NK-92 treated with Interleukin-12 subunit alpha and Interleukin-12 subunit beta, amount 100 ng/mL, for 24 hours (cell line): ENCODE data around the gene ZNF236.
"Not testable (repeated sequence)": the region's sequence is repeated elsewhere in the genome, so short reads cannot be mapped to it uniquely, and the experiment has no call there.

Source experiments
- DNase-seq: peaks from one replicate; lab custom pipeline; 2025; lab: John Stamatoyannopoulos, UW

Gene ZNF236

GRCh38 chr18:76908277-76908676, 85.9 kb downstream of the ZNF236 start:
- DNase-seq = no peak

- no peak for DNase-seq
Measured at GRCh38 chr18:76909439-76909838, 87.1 kb downstream of the ZNF236 start.

DNA sequence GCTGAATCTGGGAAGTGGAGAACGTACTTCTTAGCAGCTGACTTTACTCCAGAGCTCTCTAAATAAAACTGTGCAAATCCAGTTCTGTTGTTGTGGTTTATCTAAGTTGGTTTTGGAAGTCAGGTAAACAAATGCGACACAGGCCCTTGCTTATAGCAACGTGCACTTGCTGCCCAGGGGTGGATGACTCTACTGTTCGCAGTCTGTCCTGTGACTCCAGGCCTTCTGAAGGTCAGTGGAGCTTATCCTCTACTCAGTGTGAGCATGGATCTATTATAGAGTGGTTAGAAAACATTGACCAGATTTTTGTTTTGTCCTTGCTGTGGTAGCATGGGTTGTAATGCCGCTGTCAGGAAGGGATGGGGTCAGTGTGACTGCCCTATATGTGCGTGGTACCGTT, 89.1 kb downstream of the ZNF236 start:
- DNase-seq = no peak

GRCh38 chr18:76913583-76913982, 91.2 kb downstream of the ZNF236 start:
- DNase-seq = no peak

GRCh38 chr18:76914314-76914713, 92.0 kb downstream of the ZNF236 start:
- DNase-seq = no peak

DNA sequence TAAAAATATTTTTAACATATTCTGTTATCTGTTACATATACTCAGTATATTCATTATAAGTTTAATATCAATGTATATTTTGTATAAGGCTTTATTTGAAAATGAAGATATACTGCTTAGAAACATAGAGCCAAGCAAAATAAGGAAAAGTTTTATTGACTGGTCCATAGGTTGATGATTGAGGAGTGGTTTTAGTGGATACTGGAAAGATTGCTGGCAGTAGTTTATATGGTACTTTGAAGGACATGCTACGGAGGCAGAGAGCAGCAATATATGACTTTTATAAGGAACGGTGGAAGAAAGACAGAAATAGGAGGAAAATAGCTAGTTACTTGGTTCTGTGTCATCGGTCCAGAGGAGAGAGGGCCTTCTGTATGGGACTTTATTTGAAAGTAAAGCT, 92.4 kb downstream of the ZNF236 start:
- no peak for DNase-seq

DNA sequence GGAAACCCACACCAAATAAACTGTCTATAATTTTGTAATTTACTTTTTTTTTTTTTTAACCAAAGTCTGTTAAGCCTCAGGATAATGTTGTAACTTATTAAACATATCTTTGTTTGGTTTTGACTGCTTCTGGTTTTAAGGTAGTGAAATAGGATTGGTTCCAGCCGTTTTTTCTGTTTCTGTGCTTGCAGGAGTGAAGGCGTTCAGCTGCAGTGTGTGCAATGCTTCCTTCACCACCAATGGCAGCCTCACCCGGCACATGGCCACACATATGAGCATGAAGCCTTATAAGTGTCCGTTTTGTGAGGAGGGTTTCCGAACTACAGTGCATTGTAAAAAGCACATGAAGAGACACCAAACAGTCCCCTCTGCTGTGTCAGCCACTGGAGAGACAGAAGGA, 93.1 kb downstream of the ZNF236 start:
- no peak for DNase-seq

DNA sequence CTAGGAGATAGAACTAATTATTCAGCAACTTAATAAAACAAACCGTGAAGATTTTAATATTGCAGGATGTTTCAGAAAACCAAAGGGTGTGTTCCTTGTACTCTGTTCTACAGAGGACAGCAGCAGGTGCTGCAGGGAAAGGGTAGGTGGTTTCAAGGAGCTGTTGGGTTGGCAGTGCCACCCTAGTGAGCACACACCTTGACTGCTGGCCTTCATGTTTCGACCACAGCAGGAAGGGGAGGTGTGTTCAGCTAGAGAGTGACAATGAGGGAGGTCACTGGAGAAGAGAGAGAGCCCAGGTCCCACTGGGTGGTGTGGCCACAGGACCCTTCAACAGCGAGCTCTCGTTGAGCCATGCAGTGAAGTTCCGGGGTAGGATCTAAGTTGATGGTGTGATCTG, 98.6 kb downstream of the ZNF236 start:
- DNase-seq = no peak

- DNase-seq = no peak
Measured at GRCh38 chr18:76922107-76922506, 99.8 kb downstream of the ZNF236 start.

DNA sequence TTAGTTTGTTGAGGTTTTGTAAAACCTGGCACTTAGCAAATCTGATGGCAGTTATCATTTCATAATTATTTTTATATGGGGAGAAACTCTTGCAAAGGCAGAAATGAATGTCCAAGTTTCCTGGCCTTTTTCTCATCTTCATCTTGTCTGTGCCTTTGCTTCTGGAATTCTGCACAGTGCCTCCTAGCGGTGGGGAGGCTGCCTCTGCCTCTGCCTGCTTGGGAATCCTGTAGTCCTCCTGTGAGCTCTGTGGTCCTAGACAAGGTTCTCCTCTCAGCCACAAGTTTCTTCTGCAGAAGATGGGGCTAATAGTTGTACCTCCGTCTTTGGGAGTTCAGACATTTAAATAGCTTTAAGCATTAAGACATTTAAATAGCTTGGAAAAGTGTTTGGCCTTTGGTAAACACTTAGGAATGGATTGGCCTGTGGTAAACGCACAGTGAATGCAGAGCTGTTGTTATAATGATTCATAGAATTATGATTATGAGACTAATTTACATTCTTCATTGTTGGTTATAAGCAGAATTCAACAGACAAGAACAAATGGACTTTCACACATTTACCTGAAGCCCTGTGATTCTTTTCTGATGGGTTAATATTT, 101.2 kb downstream of the ZNF236 start:
- no peak for DNase-seq

GRCh38 chr18:76925501-76925900, 103.1 kb downstream of the ZNF236 start:
- no peak for DNase-seq

- no peak for DNase-seq
Measured at GRCh38 chr18:76927223-76927725, 104.9 kb downstream of the ZNF236 start.

DNA sequence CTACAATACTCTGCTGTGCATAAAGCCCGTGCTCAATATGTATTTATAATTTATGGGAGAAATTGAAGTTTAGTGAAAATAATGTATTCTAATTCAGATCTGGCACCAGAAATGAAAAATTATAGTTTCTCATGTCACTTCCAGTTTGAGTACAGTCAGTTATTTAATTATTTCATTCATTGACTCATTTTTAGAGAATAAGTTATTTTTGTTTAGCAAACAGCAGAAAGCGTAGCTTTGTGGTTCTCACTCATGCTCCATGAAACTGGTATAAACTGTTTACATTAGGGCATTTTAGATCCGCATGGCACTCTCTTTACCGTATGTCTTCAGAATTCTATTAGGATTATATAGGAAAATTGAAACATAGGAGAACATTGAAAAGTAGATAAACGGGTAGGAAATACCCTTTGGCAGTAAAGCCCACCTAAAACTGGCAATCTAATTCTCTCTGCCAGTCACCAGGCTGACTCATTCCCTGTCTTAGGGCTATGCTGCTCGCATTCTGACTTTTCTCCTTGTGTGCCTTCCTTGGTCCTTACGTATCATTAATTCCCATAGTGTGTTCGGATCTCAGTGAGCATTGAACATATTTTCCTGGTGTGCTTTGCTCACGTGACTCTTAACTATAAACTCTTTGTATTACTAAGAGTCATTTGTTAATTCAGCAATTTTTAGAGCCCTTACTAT, 106.0 kb downstream of the ZNF236 start:
- DNase-seq = no peak

- DNase-seq = no peak
Measured at GRCh38 chr18:76931171-76931570, 108.8 kb downstream of the ZNF236 start.

DNA sequence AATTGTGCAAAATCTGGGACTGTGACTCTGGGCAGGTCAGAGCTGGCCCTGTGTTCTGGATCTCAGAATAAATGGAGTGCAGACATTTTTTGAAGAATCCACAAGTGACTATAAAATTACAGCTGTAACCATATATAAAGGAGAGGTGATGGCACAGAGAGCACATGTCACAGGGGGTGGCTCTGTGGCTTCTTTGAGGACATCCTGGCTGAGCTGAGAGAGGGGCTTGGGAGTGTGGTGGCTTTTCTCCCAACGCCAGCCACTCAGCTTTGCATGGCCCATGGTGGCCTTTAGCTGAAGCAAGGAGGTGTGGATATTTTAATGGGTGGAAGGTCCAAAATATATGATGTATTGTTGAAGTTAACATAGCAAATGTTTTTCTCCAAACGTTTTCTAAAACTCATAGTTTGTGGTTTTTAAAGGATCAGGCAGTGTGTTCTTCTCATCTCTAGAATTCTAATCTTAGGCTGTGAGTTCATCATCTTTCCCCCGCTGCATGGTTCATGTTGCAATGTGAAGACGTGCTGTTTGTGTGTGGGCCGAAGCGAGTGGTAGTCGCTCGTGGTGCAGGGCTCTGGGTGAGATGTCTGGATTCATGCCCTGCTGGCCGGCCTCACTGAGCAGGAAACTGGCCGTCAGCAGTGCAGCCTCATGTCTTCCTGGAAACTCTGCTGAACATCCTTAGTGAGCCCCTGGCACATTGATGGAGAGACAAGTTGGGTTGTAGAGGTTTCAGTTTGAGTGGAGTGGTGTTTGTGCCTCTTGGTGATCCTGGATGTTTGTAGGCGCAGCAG, 109.9 kb downstream of the ZNF236 start:
- no peak for DNase-seq

- DNase-seq = no peak
Measured at GRCh38 chr18:76935722-76936337, 113.5 kb downstream of the ZNF236 start.

- DNase-seq = no peak
Measured at GRCh38 chr18:76936877-76937276, 114.5 kb downstream of the ZNF236 start.

GRCh38 chr18:76937597-76937996, 115.2 kb downstream of the ZNF236 start:
- no peak for DNase-seq

DNA sequence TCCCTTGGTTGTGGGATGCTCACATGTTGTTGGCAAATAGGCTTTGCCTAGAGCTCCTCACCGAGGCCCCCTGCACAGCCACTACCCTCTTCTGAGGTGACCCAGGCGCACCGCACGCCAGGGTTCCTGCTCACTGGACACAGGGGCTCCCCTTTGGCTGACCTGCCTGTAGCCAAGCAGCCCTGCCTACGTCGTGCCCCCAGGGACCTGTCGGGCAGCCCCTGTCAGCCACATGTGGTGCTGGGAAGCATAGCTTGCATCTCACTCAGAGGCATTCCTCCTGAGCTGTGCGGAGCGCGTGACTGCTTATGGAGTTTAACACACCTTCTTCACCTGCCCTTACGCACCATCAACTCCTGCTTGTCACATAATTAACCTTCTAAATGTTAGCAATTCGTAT, 116.3 kb downstream of the ZNF236 start:
- no peak for DNase-seq

GRCh38 chr18:76941284-76941683, 118.9 kb downstream of the ZNF236 start:
- no peak for DNase-seq

DNA sequence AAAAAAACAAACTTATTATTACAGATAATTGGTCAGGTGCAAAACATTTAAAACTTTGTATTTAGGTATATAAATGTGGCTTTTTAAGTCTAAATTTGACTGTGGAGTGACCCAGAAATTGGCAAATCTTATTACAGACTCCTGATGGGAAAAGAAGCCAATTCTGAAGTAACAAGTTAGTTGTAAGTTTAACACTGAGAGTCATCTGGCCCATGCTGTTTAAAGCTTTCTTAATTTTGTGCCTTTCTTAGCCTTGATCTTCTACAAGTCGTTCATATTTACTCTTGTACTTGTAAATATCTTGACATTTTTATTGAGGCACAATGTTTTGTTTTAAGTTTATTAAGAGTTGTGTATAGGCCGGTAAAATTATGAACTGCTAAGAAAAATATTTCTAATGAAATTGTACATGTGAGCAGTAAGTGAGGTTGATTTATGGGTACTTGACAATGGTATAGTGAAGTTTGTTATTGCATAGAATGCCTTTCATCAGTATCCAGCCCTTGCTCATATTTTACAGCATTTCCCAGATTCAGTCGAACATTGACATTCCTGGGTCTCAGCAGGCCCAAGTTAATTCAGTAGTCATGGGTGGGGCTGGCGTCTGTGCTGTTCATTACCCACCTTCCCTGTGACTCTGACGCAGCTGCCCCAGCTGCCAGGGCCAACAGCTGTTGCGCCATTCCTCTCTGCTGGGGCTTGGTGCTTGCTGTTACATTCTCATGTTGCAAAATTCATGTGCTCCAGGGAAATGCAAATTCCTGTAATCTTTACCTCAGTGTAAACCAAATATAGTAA, 121.4 kb downstream of the ZNF236 start:
- no peak for DNase-seq

- DNase-seq = not testable (repeated sequence)
Measured at GRCh38 chr18:76944346-76944745, 122.0 kb downstream of the ZNF236 start.
